ENCODE measurements around the gene TLR7.

Gene TLR7

DNA sequence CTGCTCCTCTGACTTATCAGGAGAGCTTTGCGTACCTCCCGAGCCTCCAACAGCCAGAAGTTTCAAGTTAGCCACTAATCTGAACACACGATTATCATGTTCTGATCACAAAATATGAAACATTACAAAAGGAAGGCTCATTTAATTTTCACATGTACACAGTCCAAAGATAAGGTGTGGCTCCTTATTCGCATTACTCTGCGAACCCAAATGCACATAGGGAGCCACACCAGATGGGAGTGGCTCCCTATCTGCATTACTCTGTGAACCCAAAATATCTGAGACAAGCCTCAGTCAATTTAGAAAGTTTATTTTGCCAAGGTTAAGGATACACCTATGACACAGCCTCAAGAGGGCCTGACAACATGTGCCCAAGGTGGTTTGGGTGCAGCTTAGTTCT is 68.0 kb downstream of the TLR7 start:
- no peak overlapping the region for H3K27ac Mint-ChIP-seq
- H3K9me3 Mint-ChIP-seq (ENCODE audit: low read depth): no peaks in the 10 kb centered on the region
- no peaks in the 10 kb centered on the region for H3K27me3 Mint-ChIP-seq
- no peaks in the 10 kb centered on the region for H3K4me1 Mint-ChIP-seq (ENCODE audit: low read depth)
- H3K4me3 Mint-ChIP-seq: no peak overlapping the region
- no peaks in the 10 kb centered on the region for H3K36me3 Mint-ChIP-seq

GRCh38 chrX:12936947-12937346 is 70.1 kb downstream of the TLR7 start:
- Mint-ChIP-seq H3K4me1 (ENCODE audit: low read depth) (no peaks in the 10 kb centered on the region), H3K36me3 (no peaks in the 10 kb centered on the region), H3K9me3 (ENCODE audit: low read depth) (no peaks in the 10 kb centered on the region), H3K27ac (no peak overlapping the region), H3K27me3 (no peaks in the 10 kb centered on the region), H3K4me3 (no peak overlapping the region)

Measured in activated naive CD8-positive, alpha-beta T cell (primary cell).